HG03025 (cell line): ENCODE data around the gene WDR41.
"Not testable (repeated sequence)": the region's sequence is repeated elsewhere in the genome, so short reads cannot be mapped to it uniquely, and the experiment has no call there.

Experiments used
- ATAC-seq: cut with Tn5 transposase; IDR thresholded peaks from one replicate; pipeline ENCODE4 v1.9.1; 2021; ENCODE audit warnings: mild to moderate bottlenecking, moderate library complexity; ENCODE audit not compliant: unreplicated experiment, low FRiP score

WDR41 gene

DNA sequence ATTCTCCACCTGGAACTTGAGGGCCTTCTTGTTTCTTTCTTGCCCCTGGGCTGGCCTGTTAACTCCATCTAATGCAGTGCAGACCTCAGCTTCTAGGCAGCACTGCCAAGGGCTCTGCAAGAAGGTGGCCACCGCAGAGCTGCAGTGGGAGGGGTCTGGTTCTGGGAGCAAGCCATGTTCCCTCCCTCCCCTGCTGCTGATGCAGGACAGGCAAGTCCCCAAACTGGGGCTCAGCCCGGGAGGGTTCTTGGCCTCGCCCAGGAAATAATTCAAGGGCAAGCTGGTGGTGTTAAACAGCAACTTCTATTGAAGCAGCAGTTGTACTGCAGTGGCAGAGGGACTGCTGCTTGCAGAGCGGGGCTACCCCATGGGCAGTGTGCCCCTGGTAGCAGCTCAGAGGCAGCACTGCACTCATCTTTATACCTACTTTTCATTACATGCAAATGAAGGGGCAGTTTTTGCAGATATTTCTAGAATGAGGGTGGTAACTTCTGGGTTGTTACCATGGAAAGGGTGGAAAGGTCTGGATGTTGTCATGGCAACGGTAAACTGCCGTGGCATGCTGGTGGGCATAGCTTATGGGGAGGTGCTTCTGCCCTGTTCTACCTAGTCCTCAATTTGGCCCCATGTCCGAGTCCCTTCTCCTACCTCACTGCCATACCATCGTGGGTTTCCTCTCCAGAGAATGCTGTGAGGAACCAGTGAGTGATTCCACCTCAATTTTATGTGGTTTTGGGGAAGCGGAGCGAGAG lies 82.1 kb downstream of the WDR41 start:
- ATAC-seq: no peak

DNA sequence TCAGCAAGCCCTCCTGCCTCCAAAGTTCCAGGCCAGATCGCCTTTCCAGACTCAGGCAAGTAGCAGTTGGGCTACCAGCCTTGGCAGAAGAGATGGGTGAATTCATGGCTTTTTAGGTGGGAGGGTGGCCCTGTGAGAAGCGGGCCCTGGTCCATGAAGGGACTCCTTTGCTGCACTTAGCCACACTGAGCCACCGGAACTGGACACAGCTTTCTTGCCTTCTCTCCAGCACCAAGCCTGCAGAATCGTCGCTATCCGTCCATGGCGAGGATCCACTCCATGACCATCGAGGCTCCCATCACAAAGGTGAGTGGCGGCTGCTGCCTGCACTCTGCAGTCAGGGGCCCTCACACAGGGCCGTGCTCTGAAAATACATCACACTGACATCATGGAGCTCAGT lies 85.0 kb downstream of the WDR41 start:
- no peak for ATAC-seq

DNA sequence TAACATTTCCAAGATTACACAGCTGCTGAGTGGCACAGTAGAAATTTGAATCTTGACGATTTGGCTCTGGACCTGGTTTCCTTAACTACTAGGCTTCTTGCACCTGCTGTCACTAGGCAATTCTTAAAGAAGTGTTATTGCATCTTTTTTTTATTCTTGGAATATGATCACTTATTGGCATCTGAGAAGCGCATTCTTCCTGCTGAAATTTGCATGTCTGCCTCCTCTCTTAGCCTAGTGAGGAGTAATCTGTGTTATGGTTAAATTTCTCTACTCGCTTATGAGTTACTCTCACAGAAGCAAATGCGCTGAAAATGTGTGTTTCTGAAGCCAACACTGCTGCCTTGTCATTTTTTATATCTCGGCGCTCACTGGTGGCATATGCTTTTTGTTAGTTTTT lies 89.3 kb downstream of the WDR41 start:
- no peak for ATAC-seq

DNA sequence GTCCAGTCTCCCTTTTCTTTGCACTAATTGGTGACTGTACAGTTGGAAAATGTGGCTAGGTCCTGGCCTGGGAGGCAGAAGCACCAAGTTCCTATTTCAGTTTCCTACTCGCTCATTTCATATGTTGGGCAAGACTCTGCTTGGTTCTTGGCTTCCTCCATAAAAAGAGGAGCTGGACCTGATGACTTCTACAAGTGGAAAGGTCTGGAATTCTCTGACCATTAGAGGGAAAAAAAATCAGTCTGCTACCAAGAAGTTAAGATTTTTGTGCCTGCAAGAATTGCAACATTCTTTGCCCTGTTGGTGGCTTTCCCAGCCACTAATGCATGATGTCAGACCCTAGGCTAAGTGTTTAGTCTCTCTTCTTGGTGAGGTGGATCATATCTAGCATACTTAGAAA lies 91.5 kb downstream of the WDR41 start:
- ATAC-seq: no peak

DNA sequence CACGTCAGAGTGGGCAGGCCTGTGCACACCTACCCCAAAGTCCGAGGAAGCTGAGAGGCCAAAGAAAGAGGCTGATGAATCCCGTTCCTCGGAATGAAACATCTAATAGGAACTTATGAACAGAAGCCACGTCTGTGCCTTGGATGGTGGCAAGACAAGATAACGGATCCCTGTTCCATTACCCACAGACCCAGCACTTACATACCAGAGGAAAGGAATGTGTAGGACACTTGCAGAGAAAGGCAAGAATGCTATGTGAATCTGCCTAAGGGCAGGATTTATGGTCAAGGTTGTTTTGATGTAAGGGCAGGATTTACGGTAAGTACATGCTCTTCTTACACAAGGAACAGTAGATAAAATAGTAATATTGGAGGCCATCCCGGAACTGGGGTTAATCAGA lies 93.2 kb downstream of the WDR41 start:
- no peak for ATAC-seq

DNA sequence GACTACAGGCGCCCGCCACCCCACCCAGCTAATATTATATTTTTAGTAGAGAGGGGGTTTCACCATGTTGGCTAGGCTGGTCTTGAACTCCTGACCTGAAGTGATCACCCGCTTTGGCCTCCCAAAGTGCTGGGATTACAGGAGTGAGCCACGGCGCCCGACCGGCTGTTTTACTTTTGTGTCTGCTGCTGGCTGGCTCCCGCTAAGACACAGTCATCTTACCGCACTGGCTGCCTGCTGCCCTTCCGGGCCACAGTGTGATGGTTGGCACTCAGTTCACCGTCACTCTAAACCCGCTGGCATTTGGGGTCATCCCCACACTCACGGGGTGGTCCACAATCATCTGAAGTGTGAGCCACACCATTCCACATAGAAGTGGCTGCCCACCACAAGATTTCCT lies 93.7 kb downstream of the WDR41 start:
- ATAC-seq: no peak

DNA sequence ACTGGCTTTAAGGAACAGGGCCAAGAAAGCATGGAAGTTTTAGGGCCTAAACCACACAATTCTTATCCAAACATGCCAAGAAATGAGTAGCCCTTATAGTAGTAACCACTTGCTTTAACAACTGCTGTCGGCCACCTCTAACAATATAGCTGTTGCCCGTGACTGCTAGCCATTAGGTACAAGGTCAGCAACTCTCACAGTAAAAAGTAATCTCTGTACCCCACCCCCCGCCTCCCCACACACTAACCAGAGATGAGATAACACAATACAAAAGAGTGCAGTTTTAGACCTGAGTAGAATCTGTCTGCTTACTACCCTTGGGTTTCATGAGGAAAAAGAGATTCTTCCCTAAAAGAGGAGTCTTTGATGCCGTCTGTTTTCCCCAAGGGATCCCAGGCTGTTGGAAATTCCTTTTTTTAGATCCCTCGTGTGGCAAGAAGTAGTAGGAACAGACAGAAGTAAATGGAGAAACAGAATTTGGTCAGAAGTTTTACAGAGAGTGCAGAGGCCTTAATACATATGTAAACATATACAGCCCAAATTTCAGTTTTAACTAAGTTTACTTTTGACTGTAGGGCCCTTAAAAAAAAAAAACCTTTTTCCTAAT lies 94.3 kb downstream of the WDR41 start:
- ATAC-seq: no peak

DNA sequence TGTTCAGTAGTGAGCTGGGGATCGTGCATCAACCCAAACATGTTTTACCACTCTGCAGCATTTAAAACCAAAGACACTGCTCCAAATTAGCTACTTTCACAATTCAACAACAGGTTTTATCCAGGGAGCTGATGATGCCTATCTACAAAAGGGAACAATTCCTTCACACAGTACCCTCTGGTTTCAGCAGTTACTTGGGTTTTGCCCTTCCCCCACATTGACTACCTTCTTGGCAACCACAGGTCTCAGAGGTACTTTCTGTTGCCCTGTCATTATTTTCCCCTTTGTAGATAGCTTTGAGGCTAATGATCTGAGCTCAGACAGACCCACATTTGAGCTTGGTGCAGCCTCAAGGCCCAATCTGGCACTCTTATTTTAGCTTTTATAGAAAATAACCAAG lies 96.1 kb downstream of the WDR41 start:
- ATAC-seq: no peak

DNA sequence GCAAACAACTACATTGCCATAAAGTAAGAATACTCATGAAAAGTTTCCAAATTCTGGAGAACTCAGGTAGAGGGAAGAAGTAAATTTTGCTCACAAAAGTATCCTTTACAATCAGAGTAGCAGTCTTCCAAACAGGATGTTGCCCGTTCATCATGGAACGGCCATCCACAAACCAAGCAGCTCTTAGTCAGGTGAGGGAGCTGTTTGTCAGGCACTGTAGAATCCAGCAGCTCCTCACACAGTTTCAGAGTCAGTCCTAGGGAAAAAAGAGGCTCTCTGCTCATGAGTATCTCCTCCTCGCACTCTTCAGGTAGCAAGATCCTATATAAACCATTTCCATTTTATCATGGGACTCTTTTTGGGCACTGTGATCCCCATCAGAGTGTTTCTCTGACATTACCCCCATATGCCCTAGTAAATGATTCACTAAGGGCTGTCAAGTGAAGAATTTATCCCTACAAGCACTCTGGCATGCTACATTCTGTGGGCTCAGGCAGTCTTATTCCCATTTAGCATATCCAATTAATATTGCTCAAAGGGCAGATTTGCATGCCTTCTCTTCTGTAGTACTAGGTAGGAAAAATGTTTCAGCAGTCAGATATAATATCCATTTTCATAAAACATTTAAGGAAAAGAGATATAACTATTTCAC lies 97.9 kb downstream of the WDR41 start:
- ATAC-seq: no peak

DNA sequence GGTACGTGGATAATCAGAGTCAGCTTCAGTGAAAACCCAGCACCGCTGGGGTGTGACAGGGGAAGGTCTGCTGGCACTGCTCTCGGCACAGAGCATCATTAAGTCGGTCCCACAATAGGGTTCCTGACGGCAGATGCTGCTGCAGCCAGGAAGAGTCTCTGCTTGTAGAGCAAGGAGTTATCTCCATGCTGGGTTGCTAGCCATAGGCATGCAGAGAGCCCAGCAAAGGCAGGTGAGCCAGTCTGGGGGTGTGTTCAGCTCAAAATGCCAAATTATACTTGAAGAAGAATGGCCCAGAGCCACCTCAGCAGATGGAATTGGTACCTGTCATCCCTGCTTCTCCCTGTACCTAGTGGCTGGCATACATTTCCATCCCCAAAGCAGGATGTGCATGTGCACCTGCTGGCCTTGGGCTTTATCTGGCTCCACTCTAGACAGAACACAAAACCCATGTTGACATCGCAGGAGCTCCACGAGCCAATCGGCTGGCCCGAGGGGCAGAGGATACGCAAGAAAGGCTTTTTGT lies 100.8 kb downstream of the WDR41 start:
- no peak for ATAC-seq

DNA sequence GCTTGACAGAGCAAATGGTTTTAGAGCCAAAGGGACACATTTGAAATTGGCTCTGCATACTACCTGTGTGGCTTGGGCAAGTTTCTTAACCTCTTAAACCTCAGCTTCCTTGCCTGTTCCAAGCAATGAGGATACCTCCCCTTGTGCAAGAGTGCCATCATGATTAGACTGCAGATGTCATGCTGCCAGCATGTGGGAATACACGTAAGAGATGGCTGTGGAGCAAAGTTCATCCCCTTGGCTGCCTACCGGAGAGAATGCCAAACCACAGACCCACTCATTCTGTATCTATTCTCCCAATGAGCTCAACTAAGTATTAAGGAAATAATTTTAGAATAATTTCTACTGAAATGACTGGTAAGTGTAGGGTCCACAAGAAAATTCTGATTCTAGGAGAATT lies 101.3 kb downstream of the WDR41 start:
- no peak for ATAC-seq

DNA sequence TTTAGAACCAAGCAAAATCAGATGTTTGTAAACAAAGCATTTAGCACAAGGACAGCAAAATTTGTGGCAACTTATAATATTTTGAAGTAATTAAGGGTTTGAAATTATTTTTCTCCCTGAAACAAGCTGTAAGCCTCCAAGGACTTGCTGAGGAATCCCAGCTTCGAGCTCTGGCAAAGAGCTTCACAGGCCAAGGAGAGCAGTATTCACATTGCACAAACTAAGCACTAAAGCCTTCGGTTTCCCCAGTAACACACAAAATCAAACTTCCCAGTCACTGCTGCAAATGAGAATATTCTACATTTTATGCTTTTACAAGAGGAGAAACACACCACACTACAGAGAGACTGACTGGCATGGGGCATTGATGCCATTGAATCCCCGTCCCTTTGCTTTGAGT lies 101.9 kb downstream of the WDR41 start:
- ATAC-seq: no peak

DNA sequence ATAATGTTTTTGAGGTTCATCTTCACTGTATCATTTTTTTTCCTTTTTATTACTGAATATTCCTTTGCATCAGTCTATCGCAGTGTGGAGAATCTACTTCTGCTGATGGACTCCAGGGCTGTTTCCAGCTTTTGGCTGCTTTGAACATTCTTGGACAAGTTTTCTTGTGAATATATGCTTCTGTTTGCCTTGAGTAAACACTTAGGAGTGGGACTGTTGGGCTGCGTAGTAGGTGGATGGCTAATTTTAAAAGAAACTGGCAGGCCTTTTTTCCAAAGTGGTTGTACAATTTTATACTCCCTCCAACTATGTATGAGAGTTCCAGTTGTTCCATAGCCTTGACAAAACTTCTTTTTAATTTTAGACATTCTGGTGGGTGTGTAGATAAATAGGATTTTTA lies 102.4 kb downstream of the WDR41 start:
- ATAC-seq: no peak

DNA sequence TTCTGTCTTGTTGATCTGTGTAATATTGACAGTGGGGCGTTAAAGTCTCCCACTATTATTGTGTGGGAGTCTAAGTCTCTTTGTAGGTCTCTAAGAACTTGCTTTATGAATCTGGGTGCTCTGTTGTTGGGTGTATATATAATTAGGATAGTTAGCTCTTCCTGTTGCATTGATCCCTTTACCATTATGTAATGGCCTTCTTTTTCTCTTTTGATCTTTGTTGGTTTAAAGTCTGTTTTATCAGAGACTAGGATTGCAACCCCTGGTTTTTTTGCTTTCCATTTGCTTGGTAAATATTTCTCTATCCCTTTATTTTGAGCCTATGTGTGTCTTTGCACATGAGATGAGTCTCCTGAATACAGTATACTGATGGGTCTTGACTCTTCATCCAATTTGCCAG lies 105.8 kb downstream of the WDR41 start:
- not testable (repeated sequence) for ATAC-seq

DNA sequence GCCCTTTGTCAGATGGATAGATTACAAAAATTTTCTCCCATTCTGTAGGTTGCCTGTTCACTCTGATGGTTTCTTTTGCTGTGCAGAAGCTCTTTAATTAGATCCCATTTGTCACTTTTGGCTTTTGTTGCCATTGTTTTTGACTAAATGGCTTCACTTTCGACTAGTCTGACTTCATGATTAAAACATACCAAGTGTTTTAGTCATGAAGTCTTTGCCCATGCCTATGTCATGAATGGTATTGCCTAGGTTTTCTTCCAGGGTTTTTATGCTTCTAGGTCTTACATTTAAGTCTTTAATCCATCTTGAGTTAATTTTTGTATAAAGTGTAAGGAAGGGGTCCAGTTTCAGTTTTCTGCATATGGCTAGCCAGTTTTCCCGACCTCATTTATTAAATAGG lies 108.8 kb downstream of the WDR41 start:
- ATAC-seq: not testable (repeated sequence)
